Measurements from ENCODE around the gene DAB1.

DAB1 gene

DNA sequence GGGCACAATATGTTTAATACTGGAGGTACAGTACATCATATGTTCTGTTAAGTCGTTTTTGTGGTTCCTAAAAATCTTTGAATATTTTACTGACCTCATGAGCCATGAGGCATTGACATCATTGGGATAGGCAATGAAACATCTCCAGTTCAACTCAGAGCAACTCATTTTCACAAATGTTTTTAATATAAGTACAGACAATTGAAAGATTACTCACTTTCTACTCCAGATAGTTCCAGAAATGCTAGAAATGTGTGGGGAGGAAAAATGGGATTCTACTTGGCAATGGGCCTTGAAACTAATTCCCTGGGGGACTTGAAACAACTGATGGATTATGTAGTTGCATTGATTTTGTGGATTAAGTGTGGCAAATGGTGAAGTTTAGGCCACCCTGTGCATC, 450.9 kb downstream of the DAB1 start:
- TF ChIP-seq CTCF (IDR thresholded peaks at IDR 0.05; ENCODE audit: low read depth, low read length): no peak

GRCh38 chr1:56970280-56970679, 453.6 kb downstream of the DAB1 start:
- DNase-seq (ENCODE audit: extremely low read depth, low read depth): no peak
- no peak for TF ChIP-seq CTCF (IDR thresholded peaks at IDR 0.05; ENCODE audit: low read depth, low read length)

More for the DNA sequence above, 450.9 kb downstream of the DAB1 start:
- DNase-seq (ENCODE audit: extremely low read depth, low read depth): peak; percentile 39

GRCh38 chr1:56968878-56969495, 454.9 kb downstream of the DAB1 start:
- no peak for DNase-seq (ENCODE audit: extremely low read depth, low read depth)
- no peak for TF ChIP-seq CTCF (IDR thresholded peaks at IDR 0.05; ENCODE audit: low read depth, low read length)

DNA sequence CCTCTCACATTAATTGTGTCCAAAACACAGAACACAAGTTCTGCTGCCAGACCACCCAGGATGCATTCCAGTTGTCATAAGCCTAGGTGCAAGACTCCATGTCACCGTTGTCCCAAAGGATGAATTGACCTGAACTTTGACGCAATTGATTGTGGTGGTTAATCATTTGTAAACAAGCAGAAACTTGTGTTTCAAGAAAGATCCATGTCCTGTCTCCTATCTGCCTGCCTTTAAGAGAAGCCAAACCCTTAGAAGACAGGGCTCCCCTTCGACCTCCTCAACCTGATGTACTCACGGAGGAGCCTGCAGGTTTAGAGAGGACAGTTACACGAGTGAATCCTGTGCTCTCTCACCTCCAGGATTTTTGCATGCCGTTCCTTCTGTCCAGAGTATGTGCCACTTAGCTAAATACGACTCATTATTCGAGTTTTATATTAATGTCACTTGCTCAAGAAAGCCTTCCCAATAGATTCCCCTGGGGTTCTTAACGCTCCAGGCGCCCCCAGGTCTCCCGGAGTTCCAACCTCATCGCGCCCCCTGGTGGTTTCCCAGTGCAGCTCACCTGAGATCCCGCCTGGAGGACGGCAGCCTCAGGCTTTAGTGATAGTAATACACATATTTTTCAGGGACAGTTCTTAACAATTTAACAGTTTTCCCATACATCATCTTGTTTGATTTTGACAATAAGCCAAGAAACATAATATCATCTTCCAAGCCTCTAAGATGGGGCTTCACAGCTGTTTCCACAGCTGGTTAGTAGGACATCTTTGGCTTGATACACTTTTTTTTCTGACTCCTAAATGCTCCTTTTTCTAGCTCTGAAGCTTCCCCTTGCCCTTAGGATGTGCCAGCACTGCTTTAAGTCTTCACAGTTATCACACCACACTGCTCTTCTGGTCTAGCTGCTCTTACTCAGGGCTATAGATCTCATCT, 455.7 kb downstream of the DAB1 start:
- TF ChIP-seq CTCF (IDR thresholded peaks at IDR 0.05; ENCODE audit: low read depth, low read length): peak; percentile 57
- DNase-seq (ENCODE audit: extremely low read depth, low read depth): no peak

GRCh38 chr1:56967355-56967754, 456.5 kb downstream of the DAB1 start:
- no peak for TF ChIP-seq CTCF (IDR thresholded peaks at IDR 0.05; ENCODE audit: low read depth, low read length)

GRCh38 chr1:56966698-56966999, 457.2 kb downstream of the DAB1 start:
- no peak for DNase-seq (ENCODE audit: extremely low read depth, low read depth)
- TF ChIP-seq CTCF (IDR thresholded peaks at IDR 0.05; ENCODE audit: low read depth, low read length): no peak

More at GRCh38 chr1:56967355-56967754, 456.5 kb downstream of the DAB1 start:
- no peak for DNase-seq (ENCODE audit: extremely low read depth, low read depth)
